Spleen (tissue), 11 donors: ENCODE measurements around the gene HOXA7. TPM values are rescaled to one million over a fixed set of nuclear protein-coding genes. Genes with fewer than 3 reads are reported as not detected.

Source experiments
- DNase-seq: peaks from one replicate; pipeline ENCODE4 v3.0.0-alpha.2; 2020
- H3K27ac ChIP-seq, 8 donors: fragments of 200-600 bp; sonication (generic) in 7 of 8; 1 replicate in 4 of 8; 2 replicates in 4 of 8; pipeline versions ENCODE4 v1.5.0 to v1.8.0; 2016 to 2021; ENCODE audit warnings: inconsistent platforms in 4 of 8, mild to moderate bottlenecking in 4 of 8, moderate library complexity in 1 of 8
- H3K27me3 ChIP-seq, 7 donors: fragments of 200-600 bp; sonication (generic) in 6 of 7; replicated peaks in 1 of 7; 1 replicate in 4 of 7; 2 replicates in 3 of 7; pipeline versions ENCODE4 v1.5.0 to v1.8.0; 2016 to 2021; ENCODE audit warnings: inconsistent platforms in 3 of 7, mild to moderate bottlenecking in 1 of 7
- H3K36me3 ChIP-seq, 6 donors: fragments of 200-600 bp; sonication (generic) in 5 of 6; 1 replicate in 4 of 6; 2 replicates in 2 of 6; pipeline versions ENCODE4 v1.5.0 to v1.8.0; 2016 to 2021; ENCODE audit warnings: inconsistent platforms in 2 of 6
- H3K4me1 ChIP-seq, 6 donors: fragments of 200-600 bp; sonication (generic) in 5 of 6; 1 replicate in 3 of 6; 2 replicates in 3 of 6; pipeline versions ENCODE4 v1.5.0 to v1.8.0; 2016 to 2021; ENCODE audit warnings: inconsistent platforms in 3 of 6
- H3K4me3 ChIP-seq, 8 donors: fragments of 200-600 bp; sonication (generic) in 7 of 8; 1 replicate in 4 of 8; 2 replicates in 4 of 8; pipeline versions ENCODE4 v1.5.0 to v1.8.0; 2016 to 2021; ENCODE audit warnings: inconsistent platforms in 4 of 8, mild to moderate bottlenecking in 4 of 8, moderate library complexity in 2 of 8
- H3K9me3 ChIP-seq, 8 donors: fragments of 200-600 bp; sonication (generic) in 7 of 8; 1 replicate in 4 of 8; 2 replicates in 4 of 8; pipeline versions ENCODE4 v1.5.0 to v1.8.0; 2016 to 2021; ENCODE audit warnings: inconsistent platforms in 4 of 8
- POLR2A ChIP-seq, 3 donors: fragments of 450-650 bp; IDR thresholded peaks; one replicate each; pipeline ENCODE4 v1.5.1; 2017; ENCODE audit warnings: antibody characterized with exemption in 3 of 3, mild to moderate bottlenecking in 1 of 3
- POLR2AphosphoS5 ChIP-seq, 3 donors: sonication (generic); formaldehyde crosslinking; IDR thresholded peaks; one replicate each; pipeline ENCODE4 v1.5.1; 2017; ENCODE audit warnings: antibody characterized with exemption in 3 of 3
- WGBS, 5 donors: extraction: QIAGEN DNeasy Blood & Tissue Kit in 3 of 5; methylation state at CpG; one replicate each; pipeline versions ENCODE4 v1.1.5 to v1.1.7; 2013 to 2018; 5-methylcytosine and 5-hydroxymethylcytosine counted together
- intact Hi-C: fragments of 100-400 bp; cut with DNase I; formaldehyde crosslinking; loops from one replicate; pipeline ENCODE4 v1.15.0; 2023; ENCODE audit warnings: low total_unique reads
- polyA plus RNA-seq, 3 donors: library from polyadenylated mRNA; stranded (reverse); fragments of 200-250 nt; gene quantifications; one replicate each; pipeline ENCODE4 v1.2.1, GENCODE V29; 2013
- total RNA-seq, 7 donors: library from RNA; depleted of rRNA in 3 of 7; stranded (reverse); fragments of >200 nt in 3 of 7; fragmentation: NEBNext Ultra II Directional in 4 of 7; extraction: Animal tissue kit (Norgen Biotek cat#: 25700) in 4 of 7; gene quantifications; one replicate each; pipeline versions ENCODE4 v1.1.0 to v1.2.1, GENCODE V29; 2016 to 2021
- TF ChIP-seq, protein P1 (sequence below), 11 experiments: fragments of 200-600 bp in 7 of 11; fragments of 450-650 bp in 4 of 11; sonication (generic) in 4 of 11; IDR thresholded peaks in 8 of 11; conservative IDR thresholded peaks in 3 of 11; 1 replicate in 7 of 11; 2 replicates in 4 of 11; pipeline versions ENCODE4 v1.4.0 to v1.8.0; 2016 to 2021; ENCODE audit warnings: antibody characterized with exemption in 11 of 11, inconsistent platforms in 4 of 11, mild to moderate bottlenecking in 1 of 11
- donor health status: healthy with polysubstance abuse.
- donor health status: DM: no; HTN: no; CAD: no; lungs with moderate emphysema.
- donor health status: DM: no; HTN: no; CAD: no.
- donor health status: Bipolar disorder and iron deficiency.
- donor health status: healthy.
- donor health status: DM: no; HTN: no; CAD: no.
- donor health status: DM: yes; HTN: yes; CAD: no.

HOXA7 gene
- total and polyA plus RNA-seq, 10 donors, result 0.55 to 8.0 (median 2.4) TPM

DNA sequence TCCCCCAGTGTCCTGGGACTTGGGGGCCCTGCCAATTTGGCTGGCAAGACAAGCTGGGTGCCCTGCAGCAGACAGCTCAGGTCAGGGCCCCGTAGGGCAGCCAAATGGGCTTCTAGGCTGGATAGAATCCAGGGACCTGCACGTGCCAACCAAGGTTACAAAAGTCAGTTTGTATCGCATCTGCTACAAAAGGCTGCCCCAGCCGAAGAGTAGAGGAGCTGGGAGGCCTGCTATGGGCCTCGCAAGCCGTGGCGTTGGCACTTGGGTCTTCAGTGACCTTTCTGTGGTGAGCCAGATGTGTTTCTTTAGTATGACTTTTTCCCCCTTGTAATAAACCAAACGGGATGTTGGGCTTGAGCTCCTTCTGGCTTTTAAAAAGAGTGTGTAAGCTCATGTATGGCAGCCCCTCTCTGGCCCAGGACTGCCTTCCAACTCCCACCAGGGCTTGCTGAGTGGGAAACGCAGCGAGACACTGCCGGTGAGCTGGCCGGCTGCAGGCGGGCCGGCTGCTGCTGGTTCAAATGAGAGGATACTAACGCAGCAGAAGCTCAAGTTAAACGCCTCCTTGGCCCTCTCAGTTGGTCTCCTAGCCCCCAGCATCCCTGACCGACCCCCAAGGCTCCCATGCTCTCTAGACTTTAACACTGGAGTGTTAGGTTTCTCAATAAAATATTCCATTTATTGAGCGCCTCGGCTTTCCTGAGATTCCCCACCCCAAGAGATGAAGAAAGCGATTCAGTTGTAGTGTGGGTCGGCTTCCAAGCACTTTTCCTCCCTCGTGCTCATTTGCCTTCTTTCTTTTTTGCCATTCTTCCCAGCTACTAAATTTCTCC lies 20.7 kb upstream of the HOXA7 start:
- Histone ChIP-seq H3K36me3 (no peaks in the 10 kb centered on the region), H3K9me3 (peaks cover 0 to 6% (median 0%) of the 10 kb centered on the region in 8 donors), H3K4me1 (peaks cover 21 to 48% (median 36%) of the 10 kb centered on the region in 6 donors), H3K27me3 (peaks cover 27 to 100% (median 100%) of the 10 kb centered on the region in 7 donors), H3K27ac (no peak overlapping the region), H3K4me3 (no peak overlapping the region)
- intact Hi-C loops, result no loop called here
- DNase-seq, result peak; percentile 57
- 85 to 93% (median 89%) methylated on average over 22 of the region's 22 CpGs for WGBS, 5 donors
- TF ChIP-seq POLR2AphosphoS5 (IDR thresholded peaks at IDR 0.05), result no peak
- TF ChIP-seq, protein P1, sequence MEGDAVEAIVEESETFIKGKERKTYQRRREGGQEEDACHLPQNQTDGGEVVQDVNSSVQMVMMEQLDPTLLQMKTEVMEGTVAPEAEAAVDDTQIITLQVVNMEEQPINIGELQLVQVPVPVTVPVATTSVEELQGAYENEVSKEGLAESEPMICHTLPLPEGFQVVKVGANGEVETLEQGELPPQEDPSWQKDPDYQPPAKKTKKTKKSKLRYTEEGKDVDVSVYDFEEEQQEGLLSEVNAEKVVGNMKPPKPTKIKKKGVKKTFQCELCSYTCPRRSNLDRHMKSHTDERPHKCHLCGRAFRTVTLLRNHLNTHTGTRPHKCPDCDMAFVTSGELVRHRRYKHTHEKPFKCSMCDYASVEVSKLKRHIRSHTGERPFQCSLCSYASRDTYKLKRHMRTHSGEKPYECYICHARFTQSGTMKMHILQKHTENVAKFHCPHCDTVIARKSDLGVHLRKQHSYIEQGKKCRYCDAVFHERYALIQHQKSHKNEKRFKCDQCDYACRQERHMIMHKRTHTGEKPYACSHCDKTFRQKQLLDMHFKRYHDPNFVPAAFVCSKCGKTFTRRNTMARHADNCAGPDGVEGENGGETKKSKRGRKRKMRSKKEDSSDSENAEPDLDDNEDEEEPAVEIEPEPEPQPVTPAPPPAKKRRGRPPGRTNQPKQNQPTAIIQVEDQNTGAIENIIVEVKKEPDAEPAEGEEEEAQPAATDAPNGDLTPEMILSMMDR (IDR thresholded peaks at IDR 0.05 in 8 of 11, conservative IDR thresholded peaks at IDR 0.05 in 3 of 11), result no peak
- TF ChIP-seq POLR2A (IDR thresholded peaks at IDR 0.05), result no peak

DNA sequence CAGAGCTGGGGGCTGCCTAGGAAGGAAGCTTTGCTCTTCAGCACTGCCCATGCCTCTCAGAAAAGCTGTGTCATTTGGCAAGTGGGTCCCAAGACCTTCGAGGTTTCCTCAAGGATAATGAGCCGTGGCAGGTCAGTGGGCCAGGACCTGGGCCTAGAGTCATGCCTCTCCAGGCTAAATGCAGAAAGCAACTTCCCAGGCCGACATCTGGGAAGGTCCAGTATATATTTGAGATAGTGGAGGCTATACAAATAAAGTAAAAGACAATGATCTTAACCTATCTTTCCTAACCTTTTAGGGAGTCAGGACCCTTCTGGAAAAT lies 20.0 kb upstream of the HOXA7 start:
- DNase-seq, result no peak
- intact Hi-C loops, result no loop called here
- H3K9me3 ChIP-seq, result peaks cover 0 to 8% (median 0%) of the 10 kb centered on the region in 8 donors
- H3K36me3 ChIP-seq, result no peaks in the 10 kb centered on the region
- TF ChIP-seq POLR2AphosphoS5 (IDR thresholded peaks at IDR 0.05) (no peak), POLR2A (IDR thresholded peaks at IDR 0.05) (no peak)
- TF ChIP-seq, protein P1 (IDR thresholded peaks at IDR 0.05 in 8 of 11, conservative IDR thresholded peaks at IDR 0.05 in 3 of 11), result no peak
- peaks cover 21 to 55% (median 43%) of the 10 kb centered on the region in 6 donors for H3K4me1 ChIP-seq
- WGBS, 5 donors, result 60 to 80% (median 74%) methylated on average over 3 of the region's 3 CpGs
- H3K27me3 ChIP-seq, result peaks cover 29 to 100% (median 100%) of the 10 kb centered on the region in 7 donors
- no peak overlapping the region for H3K27ac ChIP-seq
- no peak overlapping the region for H3K4me3 ChIP-seq

DNA sequence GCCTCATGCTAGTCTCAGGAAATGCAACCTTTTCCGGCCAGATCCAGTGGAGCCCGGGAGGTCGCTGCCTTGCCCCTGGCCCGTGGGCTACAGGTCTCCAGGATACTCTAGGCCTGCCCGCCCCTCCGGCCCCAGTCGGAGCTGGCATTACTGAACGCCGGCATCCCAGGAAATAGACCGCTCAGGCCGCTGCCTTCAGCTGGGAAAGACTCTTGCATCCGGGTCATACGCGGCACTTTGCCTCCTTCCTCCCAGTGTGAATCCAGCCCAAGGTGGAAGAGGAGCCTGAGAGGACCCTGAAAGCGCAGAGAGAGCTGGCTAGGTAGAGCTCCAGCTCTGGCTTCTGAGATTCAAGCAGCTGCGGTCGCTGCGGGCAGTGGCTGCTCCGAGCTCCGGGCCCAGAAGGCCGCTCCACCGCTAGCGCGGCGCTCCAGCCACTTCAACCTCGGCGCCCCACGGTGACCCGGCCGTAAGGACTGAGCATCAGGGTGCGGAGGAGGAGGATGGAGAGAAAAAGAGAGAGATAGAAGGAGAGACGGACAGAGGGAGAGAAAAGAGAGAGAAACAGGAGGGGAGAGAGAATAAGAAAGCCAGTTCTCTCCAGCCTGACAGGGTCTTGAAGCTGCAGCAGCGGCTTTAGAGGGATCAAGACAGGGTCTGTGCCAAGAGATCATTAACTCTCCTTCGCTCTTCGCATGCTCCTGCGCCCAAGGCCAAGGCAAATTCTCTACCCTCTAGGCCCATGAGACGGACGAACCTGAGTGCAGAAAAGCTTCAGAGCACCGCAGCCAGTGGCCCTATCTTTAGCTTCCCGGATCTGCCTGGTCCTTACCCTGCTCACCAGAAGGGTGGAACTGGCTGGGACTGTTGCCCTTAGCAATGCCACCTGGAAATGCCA lies 19.4 kb upstream of the HOXA7 start:
- TF ChIP-seq, protein P1 (IDR thresholded peaks at IDR 0.05 in 8 of 11, conservative IDR thresholded peaks at IDR 0.05 in 3 of 11), result no peak
- TF ChIP-seq POLR2A (IDR thresholded peaks at IDR 0.05), result no peak
- TF ChIP-seq POLR2AphosphoS5 (IDR thresholded peaks at IDR 0.05), result no peak
- DNase-seq, result peak; percentile 57
- no peaks in the 10 kb centered on the region for H3K36me3 ChIP-seq
- H3K27me3 ChIP-seq, result peaks cover 35 to 100% (median 100%) of the 10 kb centered on the region in 7 donors
- peaks cover 0 to 8% (median 0%) of the 10 kb centered on the region in 8 donors for H3K9me3 ChIP-seq
- H3K4me1 ChIP-seq, result peaks cover 21 to 57% (median 44%) of the 10 kb centered on the region in 6 donors
- H3K27ac ChIP-seq, result no peak overlapping the region
- 73 to 83% (median 76%) methylated on average over 24 to 40 of the region's 40 CpGs for WGBS, 5 donors
- no peak overlapping the region for H3K4me3 ChIP-seq
- intact Hi-C loops, result no loop called here
